OCI-LY7 (cell line): ENCODE results near the gene BCAP29. TPM values are rescaled to one million over a fixed set of nuclear protein-coding genes. Genes with fewer than 3 reads are reported as not detected.

ENCODE experiments used
- BruUV-seq: library from RNA; stranded (reverse); fragments of 400-500 nt; replicated peaks from 2 replicates; lab custom pipeline; 2021; lab: Mats Ljungman, UMichigan
- CTCF ChIA-PET: fragments of 300-600 bp; sonication (Branson Sonifier 250); formaldehyde crosslinking; loops from one replicate; lab custom pipeline; 2022; ENCODE audit warnings: antibody characterized with exemption; ENCODE audit not compliant: unreplicated experiment; lab: Charles Lee
- POLR2A ChIA-PET: fragments of 300-600 bp; sonication (Branson Sonifier 250); formaldehyde crosslinking; loops from one replicate; lab custom pipeline; 2022; ENCODE audit warnings: antibody characterized with exemption; lab: Charles Lee
- DNase-seq: peaks from one replicate; pipeline ENCODE4 v3.0.0-alpha.2; 2015; ENCODE audit warnings: low spot score
- H2AFZ ChIP-seq: fragments of 200-600 bp; sonication (generic), shearing (Covaris generic); 2 replicates; pipeline ENCODE4 v1.6.1; 2014; ENCODE audit warnings: mild to moderate bottlenecking, antibody characterized with exemption, low read length, moderate library complexity
- H3K27ac ChIP-seq: fragments of 200-600 bp; sonication (generic); 2 replicates; pipeline ENCODE4 v1.5.1; 2014; ENCODE audit warnings: mixed run types, low read depth, mild to moderate bottlenecking, moderate library complexity, low read length, inconsistent platforms; ENCODE audit not compliant: poor library complexity, severe bottlenecking
- H3K36me3 ChIP-seq: fragments of 200-600 bp; sonication (generic); 2 replicates; pipeline ENCODE4 v1.6.1; 2014; ENCODE audit warnings: mild to moderate bottlenecking, antibody characterized with exemption, low read length, moderate library complexity, mixed read lengths; ENCODE audit not compliant: insufficient read depth
- H3K4me1 ChIP-seq: fragments of 200-600 bp; sonication (generic); 2 replicates; pipeline ENCODE4 v1.5.1; 2014; ENCODE audit warnings: mild to moderate bottlenecking, low read length; ENCODE audit not compliant: insufficient read depth, poor library complexity, severe bottlenecking
- H3K4me2 ChIP-seq: fragments of 200-600 bp; sonication (generic); 2 replicates; pipeline ENCODE4 v1.6.1; 2014; ENCODE audit warnings: mild to moderate bottlenecking, low read length
- H3K4me3 ChIP-seq: fragments of 200-600 bp; sonication (generic); 2 replicates; pipeline ENCODE4 v1.5.1; 2014; ENCODE audit warnings: mild to moderate bottlenecking, low read depth, low read length; ENCODE audit not compliant: poor library complexity, severe bottlenecking
- H3K79me2 ChIP-seq: fragments of 200-600 bp; sonication (generic); 2 replicates; pipeline ENCODE4 v1.6.1; 2016; ENCODE audit warnings: low read depth, mild to moderate bottlenecking, low read length, moderate library complexity, mixed read lengths; ENCODE audit not compliant: insufficient read depth
- H3K9me2 ChIP-seq: fragments of 200-600 bp; sonication (generic); 2 replicates; pipeline ENCODE4 v1.6.1; 2016; ENCODE audit warnings: mild to moderate bottlenecking, low read length, mixed read lengths; ENCODE audit not compliant: insufficient read depth
- H3K9me3 ChIP-seq: fragments of 200-600 bp; sonication (generic); 2 replicates; pipeline ENCODE4 v1.6.1; 2014; ENCODE audit warnings: mild to moderate bottlenecking, mixed run types, low read length, mixed read lengths
- H4K20me1 ChIP-seq: fragments of 200-600 bp; sonication (generic); 2 replicates; pipeline ENCODE4 v1.6.1; 2014; ENCODE audit warnings: mild to moderate bottlenecking, antibody characterized with exemption, low read length, moderate library complexity, mixed read lengths; ENCODE audit not compliant: insufficient read depth
- EZH2phosphoT487 ChIP-seq: fragments of 200-600 bp; sonication (generic); IDR thresholded peaks from 2 replicates; pipeline ENCODE4 v1.6.1; 2018; ENCODE audit warnings: low read depth, borderline replicate concordance, mild to moderate bottlenecking, mixed run types, antibody characterized with exemption, low read length, moderate library complexity, mixed read lengths
- intact Hi-C: fragments of 100-400 bp; cut with micrococcal nuclease; formaldehyde crosslinking; loops from one replicate; pipeline ENCODE4 v1.10.0; 2022; ENCODE audit not compliant: unreplicated experiment
- total RNA-seq, 2 experiments: library from RNA; depleted of rRNA in 1 of 2; stranded (reverse); fragments of >200 nt in 1 of 2; shearing (Covaris generic) in 1 of 2; gene quantifications; 2 replicates each; pipeline ENCODE4 v1.2.3, GENCODE V29; 2014 to 2022
- TF ChIP-seq, protein P1 (sequence below): fragments of 200-600 bp; sonication (generic); conservative IDR thresholded peaks from 2 replicates; pipeline ENCODE4 v1.5.1; 2014; ENCODE audit warnings: mild to moderate bottlenecking, antibody characterized with exemption, low read length, moderate library complexity, mixed read lengths

Gene BCAP29
- total RNA-seq, 2 experiments from 2014 or later = 18.7 to 26.3 TPM

DNA sequence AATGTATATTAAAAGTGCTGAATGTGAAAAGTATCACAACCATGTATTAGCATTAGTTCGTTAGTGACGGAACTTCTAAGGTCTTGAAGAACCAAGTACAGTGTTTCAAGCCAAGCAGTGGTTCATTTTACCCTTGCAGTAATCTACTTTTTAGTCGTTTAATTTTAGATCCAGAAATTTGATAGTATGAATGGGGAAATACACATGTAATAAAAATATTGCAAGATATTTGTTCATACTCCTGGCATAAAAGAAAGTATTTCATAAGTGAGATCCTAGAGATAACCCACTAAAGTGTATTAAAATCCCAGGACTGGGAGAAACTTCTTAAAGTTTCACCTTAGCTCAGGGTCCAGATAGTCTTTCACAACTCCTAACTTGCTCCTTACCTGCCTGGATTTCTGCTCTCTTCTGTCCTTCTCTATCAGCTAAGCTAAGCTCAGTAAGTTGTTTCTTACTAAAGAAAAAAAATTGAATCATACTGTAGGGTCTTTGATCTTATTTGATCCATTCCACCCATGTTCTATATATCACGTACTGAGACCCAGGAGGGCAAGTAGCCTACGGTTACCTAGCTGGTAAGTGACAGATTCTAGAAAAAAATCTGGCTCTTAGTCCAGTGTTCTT lies 1.5 kb downstream of the BCAP29 start:
- Histone ChIP-seq H3K4me1 (peaks cover 18% of the 10 kb centered on the region), H3K4me2 (peak overlapping the region; percentile 92), H3K9me2 (no peaks in the 10 kb centered on the region), H3K9me3 (no peaks in the 10 kb centered on the region), H3K79me2 (peaks cover 13% of the 10 kb centered on the region), H3K27ac (no peak overlapping the region), H2AFZ (no peak overlapping the region; the same call in 1 of the 2 replicates), H3K4me3 (peak overlapping the region; percentile 85), H3K36me3 (peaks cover 36% of the 10 kb centered on the region), H4K20me1 (no peaks in the 10 kb centered on the region)
- POLR2A ChIA-PET = interaction anchor here (1.1 to 2.0 kb wide), 3 partner anchors 9 to 24 kb away, joined by 3 to 6 read pairs (median 3); no protein-coding TSS in a partner anchor
- no TSS peak for BruUV-seq
- DNase-seq = no peak
- CTCF ChIA-PET = no interaction called here
- intact Hi-C loops = loop anchor here (5.0 to 10.0 kb wide), 2 partner anchors 146 to 293 kb away; no protein-coding TSS in a partner anchor
- TF ChIP-seq EZH2phosphoT487 = no peak
- TF ChIP-seq, protein P1, sequence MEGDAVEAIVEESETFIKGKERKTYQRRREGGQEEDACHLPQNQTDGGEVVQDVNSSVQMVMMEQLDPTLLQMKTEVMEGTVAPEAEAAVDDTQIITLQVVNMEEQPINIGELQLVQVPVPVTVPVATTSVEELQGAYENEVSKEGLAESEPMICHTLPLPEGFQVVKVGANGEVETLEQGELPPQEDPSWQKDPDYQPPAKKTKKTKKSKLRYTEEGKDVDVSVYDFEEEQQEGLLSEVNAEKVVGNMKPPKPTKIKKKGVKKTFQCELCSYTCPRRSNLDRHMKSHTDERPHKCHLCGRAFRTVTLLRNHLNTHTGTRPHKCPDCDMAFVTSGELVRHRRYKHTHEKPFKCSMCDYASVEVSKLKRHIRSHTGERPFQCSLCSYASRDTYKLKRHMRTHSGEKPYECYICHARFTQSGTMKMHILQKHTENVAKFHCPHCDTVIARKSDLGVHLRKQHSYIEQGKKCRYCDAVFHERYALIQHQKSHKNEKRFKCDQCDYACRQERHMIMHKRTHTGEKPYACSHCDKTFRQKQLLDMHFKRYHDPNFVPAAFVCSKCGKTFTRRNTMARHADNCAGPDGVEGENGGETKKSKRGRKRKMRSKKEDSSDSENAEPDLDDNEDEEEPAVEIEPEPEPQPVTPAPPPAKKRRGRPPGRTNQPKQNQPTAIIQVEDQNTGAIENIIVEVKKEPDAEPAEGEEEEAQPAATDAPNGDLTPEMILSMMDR = no peak

GRCh38 chr7:107582875-107583274 lies 2.8 kb downstream of the BCAP29 start:
- H3K27ac ChIP-seq = no peak overlapping the region
- BruUV-seq = no TSS peak
- CTCF ChIA-PET = no interaction called here

More at GRCh38 chr7:107582875-107583274, 2.8 kb downstream of the BCAP29 start:
- no peaks in the 10 kb centered on the region for H3K9me3 ChIP-seq
- H2AFZ ChIP-seq = no peak overlapping the region
- H3K9me2 ChIP-seq = no peaks in the 10 kb centered on the region
- peaks cover 32% of the 10 kb centered on the region for H3K36me3 ChIP-seq
- no peak for DNase-seq
- peaks cover 13% of the 10 kb centered on the region for H3K79me2 ChIP-seq
- H3K4me1 ChIP-seq = peaks cover 18% of the 10 kb centered on the region
- no peak for TF ChIP-seq EZH2phosphoT487
- TF ChIP-seq, protein P1 = no peak
- H4K20me1 ChIP-seq = no peaks in the 10 kb centered on the region
- no peak overlapping the region for H3K4me2 ChIP-seq
- POLR2A ChIA-PET = interaction anchor here (0.6 to 2.0 kb wide), 8 partner anchors 9 to 169 kb away, joined by 3 to 6 read pairs (median 3); no protein-coding TSS in a partner anchor
- intact Hi-C loops = loop anchor here (5.0 to 10.0 kb wide), 2 partner anchors 144 to 292 kb away; no protein-coding TSS in a partner anchor
- H3K4me3 ChIP-seq = no peak overlapping the region
